HFFc6 (cell line): ENCODE measurements around the gene PPP1R7. TPM values are rescaled to one million over a fixed set of nuclear protein-coding genes. Genes with fewer than 3 reads are reported as not detected.

Experiments
- DNase-seq: peaks from one replicate; pipeline ENCODE4 v3.0.0-alpha.2; 2018
- H3K27ac Mint-ChIP-seq: 2 replicates; pipeline ENCODE4 v1.8.0; 2020; ENCODE audit warnings: mild to moderate bottlenecking, mixed read lengths
- H3K27me3 Mint-ChIP-seq: 2 replicates; pipeline ENCODE4 v1.8.0; 2021; ENCODE audit warnings: mild to moderate bottlenecking, moderate library complexity, mixed read lengths; ENCODE audit not compliant: insufficient read depth
- H3K36me3 Mint-ChIP-seq: 2 replicates; pipeline ENCODE4 v1.8.0; 2021; ENCODE audit warnings: low read depth, mixed read lengths
- H3K4me1 Mint-ChIP-seq: 2 replicates; pipeline ENCODE4 v1.8.0; 2020; ENCODE audit warnings: low read depth, mixed read lengths
- H3K4me3 Mint-ChIP-seq: 2 replicates; pipeline ENCODE4 v1.8.0; 2020; ENCODE audit warnings: mild to moderate bottlenecking, moderate library complexity, mixed read lengths
- H3K9me3 Mint-ChIP-seq: 2 replicates; pipeline ENCODE4 v1.8.0; 2020; ENCODE audit warnings: mild to moderate bottlenecking, mixed read lengths
- total RNA-seq, 6 experiments: library from RNA; stranded (reverse); fragmentation: NEBNext Ultra II Directional; extraction: Animal tissue kit (Norgen Biotek cat#: 25700); gene quantifications; 2 replicates in 1 of 6; 3 replicates in 5 of 6; pipeline ENCODE4 v1.2.3, GENCODE V29; 2021
- TF ChIP-seq, protein P1 (sequence below): fragments of 200-600 bp; sonication (generic); IDR thresholded peaks from 2 replicates; pipeline ENCODE4 v1.5.0; 2021; ENCODE audit warnings: antibody characterized with exemption, mild to moderate bottlenecking

Gene PPP1R7
- total RNA-seq, 6 experiments from 2014 or later: 90.6 to 117 (median 103) TPM

DNA sequence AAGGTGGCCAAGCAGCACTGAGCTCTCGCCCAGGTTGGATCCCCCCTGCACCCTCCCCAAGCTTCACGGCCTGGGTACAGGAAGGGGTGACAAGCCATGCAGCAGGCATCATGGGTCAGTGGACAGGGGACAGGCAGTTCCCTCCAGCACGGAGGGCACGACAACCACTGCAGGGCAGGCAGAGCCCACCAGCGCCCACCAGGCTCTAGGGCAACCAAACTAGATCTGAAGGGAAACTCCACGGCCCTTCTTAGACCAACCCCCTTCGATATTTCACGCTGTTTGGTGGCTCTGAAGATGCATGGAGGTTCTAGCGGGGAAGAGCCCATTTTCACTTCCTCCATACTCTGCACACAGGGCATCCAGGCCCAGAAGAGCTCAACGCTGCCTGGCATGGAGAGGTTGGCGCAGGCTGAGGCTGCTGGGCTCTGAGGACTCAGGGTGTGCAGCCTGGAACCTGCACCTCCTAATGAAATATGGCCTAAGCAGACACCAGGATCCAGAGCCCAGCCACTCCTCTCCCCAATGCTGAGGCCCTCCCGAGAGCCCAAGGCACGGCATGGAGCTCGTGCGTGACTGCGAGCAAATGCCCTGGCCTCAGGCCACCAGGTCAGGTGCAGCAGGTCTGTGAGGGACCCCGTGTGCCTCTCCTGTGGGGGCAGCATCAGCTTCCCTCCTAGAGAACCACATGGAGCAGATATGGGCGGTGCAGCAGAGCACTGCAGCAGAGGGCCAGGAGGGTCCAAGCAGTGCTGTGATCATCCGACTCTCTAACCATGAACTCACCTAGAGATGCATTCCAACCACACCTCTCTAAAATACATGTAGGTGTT is 39.4 kb upstream of the PPP1R7 start:
- TF ChIP-seq, protein P1, sequence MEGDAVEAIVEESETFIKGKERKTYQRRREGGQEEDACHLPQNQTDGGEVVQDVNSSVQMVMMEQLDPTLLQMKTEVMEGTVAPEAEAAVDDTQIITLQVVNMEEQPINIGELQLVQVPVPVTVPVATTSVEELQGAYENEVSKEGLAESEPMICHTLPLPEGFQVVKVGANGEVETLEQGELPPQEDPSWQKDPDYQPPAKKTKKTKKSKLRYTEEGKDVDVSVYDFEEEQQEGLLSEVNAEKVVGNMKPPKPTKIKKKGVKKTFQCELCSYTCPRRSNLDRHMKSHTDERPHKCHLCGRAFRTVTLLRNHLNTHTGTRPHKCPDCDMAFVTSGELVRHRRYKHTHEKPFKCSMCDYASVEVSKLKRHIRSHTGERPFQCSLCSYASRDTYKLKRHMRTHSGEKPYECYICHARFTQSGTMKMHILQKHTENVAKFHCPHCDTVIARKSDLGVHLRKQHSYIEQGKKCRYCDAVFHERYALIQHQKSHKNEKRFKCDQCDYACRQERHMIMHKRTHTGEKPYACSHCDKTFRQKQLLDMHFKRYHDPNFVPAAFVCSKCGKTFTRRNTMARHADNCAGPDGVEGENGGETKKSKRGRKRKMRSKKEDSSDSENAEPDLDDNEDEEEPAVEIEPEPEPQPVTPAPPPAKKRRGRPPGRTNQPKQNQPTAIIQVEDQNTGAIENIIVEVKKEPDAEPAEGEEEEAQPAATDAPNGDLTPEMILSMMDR: no peak
- no peak overlapping the region for H3K4me3 Mint-ChIP-seq
- H3K36me3 Mint-ChIP-seq: no peaks in the 10 kb centered on the region
- no peaks in the 10 kb centered on the region; the same call in 1 of the 2 replicates for H3K27me3 Mint-ChIP-seq
- DNase-seq: no peak
- H3K27ac Mint-ChIP-seq: no peak overlapping the region
- H3K4me1 Mint-ChIP-seq: no peaks in the 10 kb centered on the region
- no peaks in the 10 kb centered on the region for H3K9me3 Mint-ChIP-seq

DNA sequence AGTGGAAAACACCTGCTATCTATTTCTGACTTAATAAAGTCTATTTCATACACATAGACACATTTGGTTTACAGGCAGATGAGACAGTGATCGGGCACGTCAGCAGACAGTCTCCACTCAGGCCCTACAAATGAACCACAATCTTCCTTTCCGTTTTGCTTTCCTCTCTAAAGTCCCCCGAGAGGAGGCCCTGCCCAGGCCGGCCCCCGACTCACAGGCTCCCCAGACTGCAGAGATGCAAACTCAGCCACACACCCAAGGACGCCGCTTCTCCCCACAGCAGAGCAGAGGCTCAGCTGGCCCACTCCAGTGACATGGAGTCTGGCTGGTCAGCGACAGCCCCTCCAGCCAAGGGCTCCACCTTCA is 38.8 kb upstream of the PPP1R7 start:
- no peak for DNase-seq
- Mint-ChIP-seq H3K9me3 (no peaks in the 10 kb centered on the region), H3K27ac (no peak overlapping the region), H3K27me3 (no peaks in the 10 kb centered on the region; the same call in 1 of the 2 replicates), H3K4me1 (no peaks in the 10 kb centered on the region), H3K36me3 (peaks cover 1% of the 10 kb centered on the region; the same call in 1 of the 2 replicates), H3K4me3 (no peak overlapping the region)
- TF ChIP-seq, protein P1: no peak

DNA sequence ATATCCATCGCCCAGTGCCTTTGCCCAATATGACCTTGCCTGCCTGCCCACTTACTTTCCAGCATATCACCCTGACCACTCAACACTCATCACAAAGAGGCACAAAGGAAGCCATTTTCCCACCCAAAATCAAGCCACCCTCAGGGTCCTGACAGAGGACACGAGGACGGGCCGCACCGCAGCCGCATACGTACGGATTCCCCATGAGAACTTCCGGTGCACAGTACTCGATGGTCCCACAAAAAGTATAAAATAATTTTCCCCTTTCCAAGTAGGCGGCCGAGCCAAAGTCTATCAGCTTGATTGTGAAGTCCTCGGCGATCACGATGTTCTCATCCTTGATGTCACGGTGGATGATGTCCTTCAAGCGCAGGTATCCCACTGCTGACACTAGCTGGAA is 38.2 kb upstream of the PPP1R7 start:
- H3K27ac Mint-ChIP-seq: no peak overlapping the region
- TF ChIP-seq, protein P1: no peak
- H3K4me3 Mint-ChIP-seq: no peak overlapping the region
- no peaks in the 10 kb centered on the region; the same call in 1 of the 2 replicates for H3K4me1 Mint-ChIP-seq
- no peaks in the 10 kb centered on the region; the same call in 1 of the 2 replicates for H3K27me3 Mint-ChIP-seq
- peaks cover 4% of the 10 kb centered on the region; the same call in 1 of the 2 replicates for H3K36me3 Mint-ChIP-seq
- DNase-seq: no peak
- H3K9me3 Mint-ChIP-seq: no peaks in the 10 kb centered on the region

DNA sequence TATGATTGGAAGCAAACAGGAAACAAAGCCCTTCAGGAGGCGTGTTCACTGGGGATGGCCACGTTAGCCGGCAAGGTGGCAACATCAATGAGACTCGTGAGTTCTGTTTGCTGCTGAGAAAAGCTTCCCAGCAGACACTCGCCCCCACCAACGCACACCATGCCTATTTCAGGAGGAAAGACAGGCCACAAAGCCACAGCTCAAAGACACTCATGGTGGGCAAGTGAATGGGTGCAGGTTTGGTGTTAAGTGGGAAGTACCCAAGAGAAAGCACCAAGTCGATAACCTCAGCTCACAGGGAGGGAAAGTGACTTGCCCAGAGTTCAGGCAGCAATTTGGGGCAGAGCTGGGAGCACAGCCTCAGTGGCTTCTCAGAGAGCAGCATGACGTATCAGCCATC is 37.7 kb upstream of the PPP1R7 start:
- H3K27ac Mint-ChIP-seq: no peak overlapping the region
- TF ChIP-seq, protein P1: no peak
- no peaks in the 10 kb centered on the region; the same call in 1 of the 2 replicates for H3K27me3 Mint-ChIP-seq
- H3K36me3 Mint-ChIP-seq: peaks cover 4% of the 10 kb centered on the region; the same call in 1 of the 2 replicates
- H3K9me3 Mint-ChIP-seq: no peaks in the 10 kb centered on the region
- DNase-seq: no peak
- H3K4me3 Mint-ChIP-seq: no peak overlapping the region
- no peaks in the 10 kb centered on the region; the same call in 1 of the 2 replicates for H3K4me1 Mint-ChIP-seq

DNA sequence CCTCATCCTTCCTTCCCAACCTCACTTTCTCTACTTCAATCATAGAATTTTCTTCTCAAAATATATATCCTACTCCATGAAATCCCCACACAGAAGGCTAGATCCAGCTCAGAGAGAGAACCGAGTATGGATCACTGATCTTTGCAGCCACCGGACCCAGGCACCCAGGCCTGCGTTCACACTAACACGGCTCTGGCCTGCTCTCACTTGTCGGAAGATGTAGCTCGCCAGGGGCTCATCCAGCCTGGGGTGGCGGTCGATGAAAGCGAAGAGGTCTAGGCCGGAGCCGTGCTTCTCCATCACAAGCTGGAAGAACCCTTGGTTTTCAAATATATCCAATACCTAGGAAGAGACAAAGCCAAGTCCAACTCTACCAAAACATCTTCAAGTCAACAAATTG is 35.4 kb upstream of the PPP1R7 start:
- H3K9me3 Mint-ChIP-seq: no peaks in the 10 kb centered on the region
- H3K36me3 Mint-ChIP-seq: peaks cover 4% of the 10 kb centered on the region; the same call in 1 of the 2 replicates
- TF ChIP-seq, protein P1: no peak
- H3K27me3 Mint-ChIP-seq: no peaks in the 10 kb centered on the region; the same call in 1 of the 2 replicates
- no peak overlapping the region for H3K4me3 Mint-ChIP-seq
- no peak overlapping the region for H3K27ac Mint-ChIP-seq
- H3K4me1 Mint-ChIP-seq: no peaks in the 10 kb centered on the region; the same call in 1 of the 2 replicates
- no peak for DNase-seq
